ENCODE measurements around the gene MAML2.
A peak's percentile ranks its signal among the peaks of the same experiment; 100 is the strongest.

MAML2 gene

GRCh38 chr11:96213500-96213899 lies 129.5 kb downstream of the MAML2 start:
- peak; percentile 75 to 76 for DNase-seq (ENCODE audit: low read depth in 2 of 2)

- no peak for DNase-seq (ENCODE audit: low read depth in 2 of 2)
Observed at GRCh38 chr11:96211436-96211835, 131.6 kb downstream of the MAML2 start.

- DNase-seq (ENCODE audit: low read depth in 2 of 2), result no peak
Observed at GRCh38 chr11:96207459-96208449, 135.2 kb downstream of the MAML2 start.

GRCh38 chr11:96206955-96207354 lies 136.0 kb downstream of the MAML2 start:
- DNase-seq (ENCODE audit: low read depth in 2 of 2), result no peak

- no peak for DNase-seq (ENCODE audit: low read depth in 2 of 2)
Observed at GRCh38 chr11:96205460-96205809, 137.6 kb downstream of the MAML2 start.

GRCh38 chr11:96204721-96205459 lies 138.1 kb downstream of the MAML2 start:
- no peak for DNase-seq (ENCODE audit: low read depth in 2 of 2)

- DNase-seq (ENCODE audit: low read depth in 2 of 2), result no peak
Observed at GRCh38 chr11:96204366-96204659, 138.7 kb downstream of the MAML2 start.

- no peak for DNase-seq (ENCODE audit: low read depth in 2 of 2)
Observed at GRCh38 chr11:96203567-96204365, 139.2 kb downstream of the MAML2 start.

GRCh38 chr11:96200243-96200642 lies 142.8 kb downstream of the MAML2 start:
- DNase-seq (ENCODE audit: low read depth in 2 of 2), result peak; percentile 95

- no peak for DNase-seq (ENCODE audit: low read depth in 2 of 2)
Observed at GRCh38 chr11:96199563-96200025, 143.4 kb downstream of the MAML2 start.

GRCh38 chr11:96197801-96198701 lies 144.9 kb downstream of the MAML2 start:
- DNase-seq (ENCODE audit: low read depth in 2 of 2), result no peak

- peak in 1 of 2 experiments; percentile 42 for DNase-seq (ENCODE audit: low read depth in 2 of 2)
Observed at GRCh38 chr11:96197103-96197502, 145.9 kb downstream of the MAML2 start.

GRCh38 chr11:96196181-96196662 lies 146.8 kb downstream of the MAML2 start:
- no peak for DNase-seq (ENCODE audit: low read depth in 2 of 2)

GRCh38 chr11:96195671-96196070 lies 147.3 kb downstream of the MAML2 start:
- DNase-seq (ENCODE audit: low read depth in 2 of 2), result no peak

- DNase-seq (ENCODE audit: low read depth in 2 of 2), result no peak
Observed at GRCh38 chr11:96194581-96195374, 148.2 kb downstream of the MAML2 start.

GRCh38 chr11:96193745-96194443 lies 149.1 kb downstream of the MAML2 start:
- no peak for DNase-seq (ENCODE audit: low read depth in 2 of 2)

- DNase-seq (ENCODE audit: low read depth in 2 of 2), result no peak
Observed at GRCh38 chr11:96191752-96192151, 151.2 kb downstream of the MAML2 start.

GRCh38 chr11:96189351-96189750 lies 153.6 kb downstream of the MAML2 start:
- no peak for DNase-seq (ENCODE audit: low read depth in 2 of 2)

GRCh38 chr11:96188243-96189006 lies 154.6 kb downstream of the MAML2 start:
- DNase-seq (ENCODE audit: low read depth in 2 of 2), result peak; percentile 73 to 75
